Naive thymus-derived CD4-positive, alpha-beta T cell (primary cell): ENCODE results near the gene KIRREL1. TPM values are rescaled to one million over a fixed set of nuclear protein-coding genes. Genes with fewer than 3 reads are reported as not detected.

Experiments
- ATAC-seq: fragments of 150-1000 bp; cut with Tn5 transposase; 2 replicates; pipeline ENCODE4 v1.10.0; 2021; ENCODE audit warnings: mild to moderate bottlenecking, moderate library complexity
- CTCF ChIA-PET: fragments of 350-600 bp; sonication (Branson Sonifier 250); formaldehyde crosslinking; loops from one replicate; lab custom pipeline; 2021; ENCODE audit warnings: antibody characterized with exemption; lab: Charles Lee
- POLR2A ChIA-PET: fragments of 350-600 bp; sonication (Branson Sonifier 250); formaldehyde crosslinking; loops from one replicate; lab custom pipeline; 2021; ENCODE audit warnings: antibody characterized with exemption, inconsistent platforms; lab: Charles Lee
- DNase-seq, 9 donors: peaks; one replicate each; pipeline versions ENCODE4 v3.0.0 to v3.0.0-alpha.2; 2020 to 2022; ENCODE audit warnings: mixed read lengths in 1 of 9
- H3K27ac ChIP-seq: one replicate; pipeline ENCODE4 v1.7.0; 2013; ENCODE audit warnings: mild to moderate bottlenecking, low read depth, low read length, moderate library complexity
- H3K27me3 ChIP-seq, 2 donors: one replicate each; pipeline ENCODE4 v1.7.0; 2013; ENCODE audit warnings: low read length in 2 of 2, mild to moderate bottlenecking in 2 of 2, moderate library complexity in 2 of 2; ENCODE audit not compliant: control insufficient read depth in 2 of 2, insufficient read depth in 2 of 2
- H3K36me3 ChIP-seq, 3 experiments: 1 replicate in 2 of 3; 2 replicates in 1 of 3; pipeline ENCODE4 v1.7.0; 2013; ENCODE audit warnings: low read length in 3 of 3, mild to moderate bottlenecking in 3 of 3, moderate library complexity in 1 of 3; ENCODE audit not compliant: insufficient read depth in 3 of 3, control insufficient read depth in 2 of 3
- H3K4me1 ChIP-seq, 2 donors: one replicate each; pipeline ENCODE4 v1.7.0; 2013; ENCODE audit warnings: low read length in 2 of 2, mild to moderate bottlenecking in 2 of 2, moderate library complexity in 1 of 2; ENCODE audit not compliant: control insufficient read depth in 2 of 2, insufficient read depth in 2 of 2
- H3K4me3 ChIP-seq: 2 replicates; pipeline ENCODE4 v1.7.0; 2013; ENCODE audit warnings: mild to moderate bottlenecking, low read length
- H3K9me3 ChIP-seq, 3 experiments: 1 replicate in 2 of 3; 2 replicates in 1 of 3; pipeline ENCODE4 v1.7.0; 2013; ENCODE audit warnings: low read length in 3 of 3; ENCODE audit not compliant: control insufficient read depth in 2 of 3
- H3K27ac Mint-ChIP-seq, 9 donors: one replicate each; pipeline ENCODE4 v1.8.0; 2020 to 2022; ENCODE audit warnings: mixed read lengths in 9 of 9, mild to moderate bottlenecking in 8 of 9, moderate library complexity in 5 of 9, inconsistent platforms in 2 of 9
- H3K27me3 Mint-ChIP-seq, 5 donors: one replicate each; pipeline ENCODE4 v1.8.0; 2021 to 2022; ENCODE audit warnings: mixed read lengths in 5 of 5, mild to moderate bottlenecking in 1 of 5
- H3K36me3 Mint-ChIP-seq, 5 donors: one replicate each; pipeline ENCODE4 v1.8.0; 2020 to 2022; ENCODE audit warnings: mixed read lengths in 5 of 5, mild to moderate bottlenecking in 3 of 5, inconsistent platforms in 1 of 5
- H3K4me1 Mint-ChIP-seq, 7 donors: one replicate each; pipeline ENCODE4 v1.8.0; 2020 to 2022; ENCODE audit warnings: mixed read lengths in 7 of 7, mild to moderate bottlenecking in 3 of 7, inconsistent platforms in 1 of 7
- H3K4me3 Mint-ChIP-seq, 10 donors: one replicate each; pipeline ENCODE4 v1.8.0; 2020 to 2022; ENCODE audit warnings: mild to moderate bottlenecking in 10 of 10, mixed read lengths in 10 of 10, moderate library complexity in 6 of 10, inconsistent platforms in 2 of 10
- H3K9me3 Mint-ChIP-seq, 11 donors: one replicate each; pipeline ENCODE4 v1.8.0; 2020 to 2022; ENCODE audit warnings: mixed read lengths in 11 of 11, mild to moderate bottlenecking in 4 of 11, inconsistent platforms in 1 of 11, moderate library complexity in 1 of 11
- intact Hi-C, 2 donors: fragments of 100-400 bp; cut with micrococcal nuclease; formaldehyde crosslinking; loops; one replicate each; pipeline ENCODE4 v1.15.1; 2023
- polyA plus RNA-seq, 2 donors: library from polyadenylated mRNA; unstranded; fragments of 300-500 nt; fragmentation: Illumina TruSeq; gene quantifications; one replicate each; pipeline ENCODE4 v1.2.3, GENCODE V29; 2021
- total RNA-seq, 6 experiments: library from RNA in 5 of 6; stranded (reverse) in 5 of 6; gene quantifications; 1 replicate in 5 of 6; 2 replicates in 1 of 6; pipeline ENCODE4 v1.2.3 and lab custom pipeline; 2021 to 2026

The KIRREL1 gene
- total and polyA plus RNA-seq, 7 experiments from 2014 or later = not detected

- no peaks in the 10 kb centered on the region for H3K27me3 ChIP-seq
- Mint-ChIP-seq H3K4me1 (no peaks in the 10 kb centered on the region), H3K9me3 (no peaks in the 10 kb centered on the region), H3K4me3 (no peak overlapping the region), H3K36me3 (no peaks in the 10 kb centered on the region), H3K27ac (no peak overlapping the region), H3K27me3 (peaks cover 4 to 22% (median 16%) of the 10 kb centered on the region in 5 donors)
- no peak overlapping the region for H3K4me3 ChIP-seq
- no peaks in the 10 kb centered on the region for H3K4me1 ChIP-seq
- CTCF ChIA-PET = no interaction called here
- intact Hi-C loops = no loop called here
- H3K36me3 ChIP-seq = no peaks in the 10 kb centered on the region
- no peaks in the 10 kb centered on the region for H3K9me3 ChIP-seq
- ATAC-seq (no peak), DNase-seq (no peak)
- POLR2A ChIA-PET = no interaction called here
- no peak overlapping the region for H3K27ac ChIP-seq
Observed at GRCh38 chr1:158045639-158046038, 52.2 kb downstream of the KIRREL1 start.

- Histone ChIP-seq H3K4me3 (no peak overlapping the region), H3K27ac (no peak overlapping the region), H3K27me3 (no peaks in the 10 kb centered on the region), H3K4me1 (no peaks in the 10 kb centered on the region), H3K36me3 (no peaks in the 10 kb centered on the region), H3K9me3 (no peaks in the 10 kb centered on the region)
- CTCF ChIA-PET = no interaction called here
- DNase-seq (no peak), ATAC-seq (no peak)
- peaks cover 4 to 27% (median 12%) of the 10 kb centered on the region in 5 donors for H3K27me3 Mint-ChIP-seq
- H3K27ac Mint-ChIP-seq = no peak overlapping the region
- H3K36me3 Mint-ChIP-seq = no peaks in the 10 kb centered on the region
- no peak overlapping the region for H3K4me3 Mint-ChIP-seq
- no peaks in the 10 kb centered on the region for H3K9me3 Mint-ChIP-seq
- POLR2A ChIA-PET = no interaction called here
- H3K4me1 Mint-ChIP-seq = no peaks in the 10 kb centered on the region
- intact Hi-C loops = no loop called here
Observed at GRCh38 chr1:158046715-158047510, 53.5 kb downstream of the KIRREL1 start.

DNA sequence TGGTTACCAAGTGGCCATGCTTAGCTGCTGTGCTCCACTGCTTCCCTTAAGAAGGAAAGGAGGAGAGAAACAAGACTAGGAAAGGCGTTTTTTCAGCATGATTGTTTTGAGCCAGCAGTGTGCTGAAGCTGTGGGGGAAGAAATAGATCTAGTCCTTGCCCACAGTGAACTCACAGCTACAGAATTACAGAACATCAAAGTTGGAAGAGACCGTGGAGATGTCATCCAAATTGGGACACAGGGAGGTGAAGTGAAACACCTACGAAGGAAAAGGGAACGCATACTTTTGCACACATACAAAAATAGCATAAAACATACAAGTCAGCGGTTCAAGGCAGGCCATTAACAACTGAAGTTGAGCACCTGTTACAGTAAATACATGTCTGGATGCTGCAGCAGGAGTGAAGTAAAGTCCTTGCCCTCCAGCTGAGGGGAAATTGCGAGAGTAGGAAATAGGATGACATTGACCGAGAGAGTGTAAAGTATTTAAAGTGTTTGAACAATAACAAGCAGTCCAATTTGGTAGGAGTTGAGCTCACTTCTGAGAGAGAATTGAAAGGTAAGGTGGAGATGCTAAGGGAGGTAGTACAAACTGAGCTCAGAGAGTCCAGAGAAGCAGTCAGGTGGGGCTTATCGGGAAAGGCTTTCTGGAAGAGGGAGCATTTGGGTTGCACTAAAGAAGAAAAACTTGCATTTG is 55.1 kb downstream of the KIRREL1 start:
- CTCF ChIA-PET = interaction anchor here (0.7 kb wide), 1 partner anchor 36 kb away, joined by 4 read pairs; no protein-coding TSS in a partner anchor
- no peaks in the 10 kb centered on the region for H3K4me1 Mint-ChIP-seq

GRCh38 chr1:158049853-158050252 is 56.4 kb downstream of the KIRREL1 start:
- H3K27ac ChIP-seq = no peak overlapping the region
- no peak overlapping the region for H3K27ac Mint-ChIP-seq
- ChIA-PET CTCF (no interaction called here), POLR2A (no interaction called here)
- H3K9me3 Mint-ChIP-seq = no peaks in the 10 kb centered on the region
- DNase-seq (no peak), ATAC-seq (no peak)
- intact Hi-C loops = no loop called here
- H3K36me3 ChIP-seq = no peaks in the 10 kb centered on the region
- H3K27me3 Mint-ChIP-seq = peaks cover 4 to 24% (median 18%) of the 10 kb centered on the region in 5 donors
- H3K27me3 ChIP-seq = no peaks in the 10 kb centered on the region
- H3K4me3 Mint-ChIP-seq = no peak overlapping the region
- H3K9me3 ChIP-seq = no peaks in the 10 kb centered on the region
- no peak overlapping the region for H3K4me3 ChIP-seq
- no peaks in the 10 kb centered on the region for H3K36me3 Mint-ChIP-seq
- no peaks in the 10 kb centered on the region for H3K4me1 Mint-ChIP-seq
- no peaks in the 10 kb centered on the region for H3K4me1 ChIP-seq

More for the DNA sequence above, 55.1 kb downstream of the KIRREL1 start:
- Histone ChIP-seq H3K27ac (no peak overlapping the region), H3K27me3 (no peaks in the 10 kb centered on the region), H3K36me3 (no peaks in the 10 kb centered on the region), H3K4me1 (no peaks in the 10 kb centered on the region), H3K4me3 (no peak overlapping the region), H3K9me3 (no peaks in the 10 kb centered on the region)
- DNase-seq (no peak), ATAC-seq (no peak)
- Mint-ChIP-seq H3K27me3 (peaks cover 4 to 27% (median 18%) of the 10 kb centered on the region in 5 donors), H3K4me3 (no peak overlapping the region), H3K36me3 (no peaks in the 10 kb centered on the region), H3K9me3 (no peaks in the 10 kb centered on the region), H3K27ac (no peak overlapping the region)
- intact Hi-C loops = no loop called here
- POLR2A ChIA-PET = no interaction called here

GRCh38 chr1:158053276-158053675 is 59.8 kb downstream of the KIRREL1 start:
- no peak overlapping the region for H3K4me3 ChIP-seq
- H3K9me3 Mint-ChIP-seq = no peaks in the 10 kb centered on the region
- POLR2A ChIA-PET = no interaction called here
- no peaks in the 10 kb centered on the region for H3K4me1 ChIP-seq
- DNase-seq (no peak), ATAC-seq (no peak)
- no peaks in the 10 kb centered on the region for H3K9me3 ChIP-seq
- CTCF ChIA-PET = no interaction called here
- intact Hi-C loops = no loop called here
- H3K27ac Mint-ChIP-seq = no peak overlapping the region
- no peak overlapping the region for H3K27ac ChIP-seq
- H3K4me1 Mint-ChIP-seq = peaks cover 0 to 4% (median 0%) of the 10 kb centered on the region in 7 donors
- H3K36me3 Mint-ChIP-seq = no peaks in the 10 kb centered on the region
- no peaks in the 10 kb centered on the region for H3K36me3 ChIP-seq
- H3K27me3 Mint-ChIP-seq = peaks cover 0 to 20% (median 10%) of the 10 kb centered on the region in 5 donors
- H3K4me3 Mint-ChIP-seq = no peak overlapping the region
- no peaks in the 10 kb centered on the region for H3K27me3 ChIP-seq

DNA sequence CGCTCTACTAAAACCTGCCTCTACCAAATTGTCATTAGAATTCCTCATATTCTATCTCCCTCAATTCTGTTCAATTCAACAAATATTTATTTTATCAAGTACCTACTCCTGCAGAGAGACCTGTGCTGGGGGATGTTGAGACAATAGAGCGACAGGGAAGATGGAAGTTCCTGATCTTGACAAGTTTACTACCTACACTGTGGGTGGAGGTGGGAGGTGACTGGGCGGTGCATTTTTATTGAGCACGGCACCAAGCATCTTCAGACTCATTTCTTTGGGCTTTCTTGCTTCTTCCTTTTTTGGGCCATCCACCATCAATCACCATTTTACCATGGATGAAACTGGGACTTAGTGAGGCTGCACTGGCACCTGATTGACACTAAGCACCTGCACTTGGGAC is 61.3 kb downstream of the KIRREL1 start:
- H3K27ac ChIP-seq = no peak overlapping the region
- CTCF ChIA-PET = no interaction called here
- intact Hi-C loops = no loop called here
- no peak for ATAC-seq
- no peaks in the 10 kb centered on the region for H3K36me3 Mint-ChIP-seq
- no peaks in the 10 kb centered on the region for H3K9me3 ChIP-seq
- POLR2A ChIA-PET = interaction anchor here (0.6 kb wide), 1 partner anchor 110 kb away, joined by 3 read pairs; no protein-coding TSS in a partner anchor
- H3K4me3 ChIP-seq = no peak overlapping the region
- no peaks in the 10 kb centered on the region for H3K36me3 ChIP-seq
- H3K27me3 Mint-ChIP-seq = peaks cover 0 to 22% (median 10%) of the 10 kb centered on the region in 5 donors
- H3K27ac Mint-ChIP-seq = no peak overlapping the region
- H3K27me3 ChIP-seq = no peaks in the 10 kb centered on the region
- H3K4me3 Mint-ChIP-seq = no peak overlapping the region
- H3K9me3 Mint-ChIP-seq = no peaks in the 10 kb centered on the region
- H3K4me1 Mint-ChIP-seq = peaks cover 0 to 4% (median 0%) of the 10 kb centered on the region in 7 donors
- no peak for DNase-seq
- H3K4me1 ChIP-seq = no peaks in the 10 kb centered on the region
